ENCODE measurements around the gene MAN1A1.

- TF ChIP-seq CTCF (conservative IDR thresholded peaks at IDR 0.05; ENCODE audit: low read length) (no peak), EZH2phosphoT487 (IDR thresholded peaks at IDR 0.05; ENCODE audit: borderline replicate concordance) (no peak)
Observed at GRCh38 chr6:119283214-119283613, 66.3 kb downstream of the MAN1A1 start.

Data from Loucy (cell line).